Fibroblast of lung (primary cell): Measurements from ENCODE around the gene MUTYH. TPM values are rescaled to one million over a fixed set of nuclear protein-coding genes. Genes with fewer than 3 reads are reported as not detected.

Experiments
- DNase-seq, 2 donors: peaks; one replicate each; pipeline versions ENCODE4 v3.0.0 to v3.0.0-alpha.2; 2010; ENCODE audit warnings: low read depth in 2 of 2
- H2AFZ ChIP-seq: 2 replicates; pipeline ENCODE4 v1.5.1; 2012; ENCODE audit warnings: low read length, control low read depth, inconsistent platforms
- H3K27ac ChIP-seq: 2 replicates; pipeline ENCODE4 v1.5.1; 2011; ENCODE audit warnings: low read length, control low read depth; ENCODE audit not compliant: insufficient read depth
- H3K27me3 ChIP-seq: 2 replicates; pipeline ENCODE4 v1.5.1; 2011; ENCODE audit warnings: mild to moderate bottlenecking, low read length; ENCODE audit not compliant: control insufficient read depth, insufficient read depth
- H3K36me3 ChIP-seq: 2 replicates; pipeline ENCODE4 v1.5.1; 2011; ENCODE audit warnings: low read length; ENCODE audit not compliant: control insufficient read depth, insufficient read depth
- H3K4me1 ChIP-seq: 2 replicates; pipeline ENCODE4 v1.5.1; 2011; ENCODE audit warnings: low read length; ENCODE audit not compliant: control insufficient read depth, insufficient read depth; ENCODE audit errors: extremely low read depth
- H3K4me2 ChIP-seq: 2 replicates; pipeline ENCODE4 v1.5.1; 2011; ENCODE audit warnings: low read length, control low read depth; ENCODE audit not compliant: insufficient read depth; ENCODE audit errors: extremely low read depth
- H3K4me3 ChIP-seq, 4 experiments: fragments of 200-600 bp in 1 of 4; sonication (generic) in 1 of 4; replicated peaks in 1 of 4; 2 replicates each; pipeline ENCODE4 v1.5.1; 2011 to 2016; ENCODE audit warnings: low read length in 4 of 4, low read depth in 3 of 4, mild to moderate bottlenecking in 3 of 4, control low read depth in 2 of 4, inconsistent platforms in 1 of 4, mixed read lengths in 1 of 4; ENCODE audit not compliant: insufficient read depth in 1 of 4; ENCODE audit errors: control extremely low read depth in 1 of 4
- H3K79me2 ChIP-seq: 2 replicates; pipeline ENCODE4 v1.5.1; 2012; ENCODE audit warnings: mild to moderate bottlenecking, low read length, inconsistent platforms; ENCODE audit not compliant: control insufficient read depth, insufficient read depth
- H3K9ac ChIP-seq: 2 replicates; pipeline ENCODE4 v1.5.1; 2011; ENCODE audit warnings: mild to moderate bottlenecking, low read length, control low read depth; ENCODE audit not compliant: insufficient read depth
- H3K9me3 ChIP-seq: 2 replicates; pipeline ENCODE4 v1.5.1; 2012; ENCODE audit warnings: low read depth, low read length; ENCODE audit not compliant: control insufficient read depth, insufficient read depth
- H4K20me1 ChIP-seq: 2 replicates; pipeline ENCODE4 v1.5.1; 2011; ENCODE audit warnings: low read length; ENCODE audit not compliant: control insufficient read depth, insufficient read depth; ENCODE audit errors: extremely low read depth
- CTCF ChIP-seq, 2 donors: IDR thresholded peaks in 1 of 2; conservative IDR thresholded peaks in 1 of 2; 1 replicate in 1 of 2; 2 replicates in 1 of 2; pipeline ENCODE4 v1.5.1; 2011 to 2012; ENCODE audit warnings: low read length in 2 of 2, control low read depth in 1 of 2, inconsistent platforms in 1 of 2, low read depth in 1 of 2, mild to moderate bottlenecking in 1 of 2
- EZH2 ChIP-seq: IDR thresholded peaks from 2 replicates; pipeline ENCODE4 v1.5.1; 2012; ENCODE audit warnings: low read length, control low read depth, mild to moderate bottlenecking; ENCODE audit errors: missing control alignments
- polyA plus RNA-seq, 2 donors: library from polyadenylated mRNA; depleted of rRNA in 1 of 2; stranded (reverse) in 1 of 2; unstranded in 1 of 2; fragments of >200 nt; gene quantifications; 2 replicates each; pipeline ENCODE4 v1.2.1, GENCODE V29; 2011 to 2012; ENCODE audit warnings: missing spikeins in 1 of 2
- total RNA-seq: library from RNA; depleted of rRNA; stranded (reverse); fragments of >200 nt; gene quantifications from 2 replicates; pipeline ENCODE4 v1.2.1, GENCODE V29; 2014

MUTYH gene
- total and polyA plus RNA-seq, 2 donors (not counting 1 experiment from before 2014, with no cell fraction given) = 3.8 to 15.7 TPM

- no peaks in the 10 kb centered on the region for H3K27me3 ChIP-seq
- H4K20me1 ChIP-seq = no peaks in the 10 kb centered on the region
- H3K9ac ChIP-seq = peak overlapping the region; percentile 93
- TF ChIP-seq EZH2 = no peak
- TF ChIP-seq CTCF (conservative IDR thresholded peaks at IDR 0.05 in 1 of 2, IDR thresholded peaks at IDR 0.05 in 1 of 2; ENCODE audit: low read depth in 1 of 2, low read length in 2 of 2) = no peak
- H3K4me3 ChIP-seq = peak overlapping the region; percentile 70 to 94 (median 91)
- H3K27ac ChIP-seq = peak overlapping the region; percentile 98
- H3K4me1 ChIP-seq = peaks cover 9% of the 10 kb centered on the region
- peaks cover 18% of the 10 kb centered on the region for H3K79me2 ChIP-seq
- H3K4me2 ChIP-seq = peak overlapping the region; percentile 94
- H3K36me3 ChIP-seq = peaks cover 10% of the 10 kb centered on the region
- no peaks in the 10 kb centered on the region for H3K9me3 ChIP-seq
- DNase-seq = peak in 1 of 2 donors; percentile 18
- peak overlapping the region; percentile 94 for H2AFZ ChIP-seq
Measured at GRCh38 chr1:45340816-45341466, 701 bp upstream of the MUTYH start.

DNA sequence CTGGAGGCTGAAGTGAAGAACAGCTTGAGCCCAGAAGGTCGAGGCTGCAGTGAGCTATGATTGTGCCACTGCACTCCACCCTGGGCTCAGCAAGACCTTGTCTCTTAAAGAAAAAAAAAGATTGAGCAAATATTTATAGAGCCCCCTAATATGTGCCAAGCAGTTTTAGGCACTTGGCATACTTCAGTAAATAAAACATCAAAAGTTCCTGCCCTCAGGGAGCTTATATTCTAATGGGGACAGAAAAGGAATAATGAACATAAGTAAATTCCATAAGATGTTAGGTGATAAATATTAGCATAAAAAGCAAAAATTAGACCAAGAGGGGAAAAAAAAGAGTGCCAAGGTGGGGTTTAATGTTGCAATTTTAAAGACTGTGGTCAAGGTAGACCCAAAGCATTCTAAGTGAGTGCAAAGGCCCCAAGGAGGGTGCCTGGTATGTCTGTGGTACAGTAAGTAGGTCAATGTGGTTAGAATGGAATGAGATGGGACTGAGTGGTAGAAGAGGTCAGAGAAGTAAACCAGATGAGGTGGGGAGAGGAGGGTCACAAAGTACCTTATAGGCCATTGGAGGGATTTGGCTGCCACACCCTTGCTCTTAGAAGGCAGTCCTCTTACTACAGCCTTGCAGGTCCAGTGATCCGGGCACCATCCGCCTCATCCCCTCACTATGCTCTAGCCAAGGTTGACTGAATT lies 2.5 kb downstream of the MUTYH start:
- H3K27me3 ChIP-seq = no peaks in the 10 kb centered on the region
- H4K20me1 ChIP-seq = no peaks in the 10 kb centered on the region
- H3K9ac ChIP-seq = no peak overlapping the region
- H3K9me3 ChIP-seq = no peaks in the 10 kb centered on the region
- peak in 1 of 2 donors; percentile 14 for DNase-seq
- no peak overlapping the region for H3K27ac ChIP-seq
- H3K36me3 ChIP-seq = peaks cover 5% of the 10 kb centered on the region
- TF ChIP-seq EZH2 (no peak), CTCF (conservative IDR thresholded peaks at IDR 0.05 in 1 of 2, IDR thresholded peaks at IDR 0.05 in 1 of 2; ENCODE audit: low read depth in 1 of 2, low read length in 2 of 2) (no peak)
- peaks cover 18% of the 10 kb centered on the region for H3K79me2 ChIP-seq
- H3K4me2 ChIP-seq = no peak overlapping the region
- no peak overlapping the region for H3K4me3 ChIP-seq
- peaks cover 9% of the 10 kb centered on the region for H3K4me1 ChIP-seq
- no peak overlapping the region for H2AFZ ChIP-seq

DNA sequence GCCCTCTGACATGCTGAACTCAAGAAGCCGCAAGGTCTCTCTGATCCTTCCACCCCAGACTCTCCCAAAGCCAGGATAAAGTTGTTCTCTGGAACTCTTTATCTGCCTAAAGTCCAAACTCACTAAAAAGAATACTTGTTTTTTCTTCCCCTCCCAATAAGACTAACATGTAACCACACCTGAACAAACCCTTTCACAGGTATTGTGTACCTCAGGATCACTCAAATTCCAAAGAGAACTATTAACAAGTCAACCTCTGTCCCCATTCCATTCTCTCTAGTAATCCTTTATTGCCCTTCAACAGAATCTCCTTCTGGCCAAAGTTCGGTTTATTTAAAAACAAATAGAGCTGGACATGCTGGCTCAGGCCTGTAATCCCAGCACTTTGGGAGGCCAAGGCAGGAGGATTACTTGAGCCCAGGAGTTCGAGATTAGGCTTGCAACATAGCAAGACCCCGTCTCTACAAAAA lies 4.3 kb downstream of the MUTYH start:
- peaks cover 5% of the 10 kb centered on the region for H3K36me3 ChIP-seq
- H3K9ac ChIP-seq = no peak overlapping the region
- H3K27me3 ChIP-seq = no peaks in the 10 kb centered on the region
- H3K4me3 ChIP-seq = no peak overlapping the region
- peaks cover 3% of the 10 kb centered on the region for H3K79me2 ChIP-seq
- no peak for DNase-seq
- H2AFZ ChIP-seq = no peak overlapping the region
- no peaks in the 10 kb centered on the region for H3K9me3 ChIP-seq
- H4K20me1 ChIP-seq = no peaks in the 10 kb centered on the region
- TF ChIP-seq EZH2 (no peak), CTCF (conservative IDR thresholded peaks at IDR 0.05 in 1 of 2, IDR thresholded peaks at IDR 0.05 in 1 of 2; ENCODE audit: low read depth in 1 of 2, low read length in 2 of 2) (no peak)
- H3K27ac ChIP-seq = no peak overlapping the region
- no peak overlapping the region for H3K4me2 ChIP-seq
- peaks cover 4% of the 10 kb centered on the region for H3K4me1 ChIP-seq
